ENCODE data around the gene CCDC200.
A peak's percentile ranks its signal among the peaks of the same experiment; 100 is the strongest.
"Not testable (repeated sequence)": the region's sequence is repeated elsewhere in the genome, so short reads cannot be mapped to it uniquely, and the experiment has no call there.

The CCDC200 gene

DNA sequence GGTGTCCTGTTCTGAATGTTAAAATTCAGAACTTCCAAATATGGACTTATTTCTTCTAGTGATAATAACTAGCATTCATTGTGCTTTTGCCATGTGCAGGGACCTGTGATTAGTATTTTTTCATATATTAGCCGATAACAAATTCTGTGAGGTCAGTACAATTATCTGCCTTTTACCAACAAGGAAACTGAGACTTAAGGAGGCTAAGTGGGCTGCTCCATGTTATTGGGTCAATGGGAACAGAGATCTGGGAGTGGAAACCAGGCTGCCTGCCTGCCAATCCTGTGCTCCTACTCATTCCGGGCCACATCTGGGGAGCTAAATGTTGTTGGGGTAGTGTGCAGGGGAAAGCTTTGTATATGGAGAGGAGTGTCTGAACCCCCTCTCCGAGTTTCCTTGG lies 13.1 kb downstream of the CCDC200 start:
- DNase-seq = no peak

DNA sequence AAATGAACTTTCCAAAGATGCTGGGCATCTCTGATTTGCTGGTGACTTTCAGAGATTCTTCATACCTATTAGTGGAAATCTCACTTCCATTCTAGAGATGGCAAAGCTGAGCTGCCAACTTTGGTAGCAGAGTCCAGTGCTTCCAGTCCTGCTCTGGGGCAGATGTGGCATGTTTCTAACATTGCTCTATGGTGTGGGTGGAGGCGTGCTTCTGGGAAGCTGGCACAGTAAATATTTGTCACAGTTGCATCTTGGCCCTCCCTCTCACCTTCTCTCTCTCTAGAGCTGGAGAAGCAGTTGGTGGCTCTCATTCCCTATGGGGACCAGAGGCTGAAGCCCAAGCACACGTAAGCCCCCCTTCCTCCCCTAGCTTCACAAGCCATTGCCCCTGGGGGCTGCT lies 14.9 kb downstream of the CCDC200 start:
- no peak for DNase-seq

DNA sequence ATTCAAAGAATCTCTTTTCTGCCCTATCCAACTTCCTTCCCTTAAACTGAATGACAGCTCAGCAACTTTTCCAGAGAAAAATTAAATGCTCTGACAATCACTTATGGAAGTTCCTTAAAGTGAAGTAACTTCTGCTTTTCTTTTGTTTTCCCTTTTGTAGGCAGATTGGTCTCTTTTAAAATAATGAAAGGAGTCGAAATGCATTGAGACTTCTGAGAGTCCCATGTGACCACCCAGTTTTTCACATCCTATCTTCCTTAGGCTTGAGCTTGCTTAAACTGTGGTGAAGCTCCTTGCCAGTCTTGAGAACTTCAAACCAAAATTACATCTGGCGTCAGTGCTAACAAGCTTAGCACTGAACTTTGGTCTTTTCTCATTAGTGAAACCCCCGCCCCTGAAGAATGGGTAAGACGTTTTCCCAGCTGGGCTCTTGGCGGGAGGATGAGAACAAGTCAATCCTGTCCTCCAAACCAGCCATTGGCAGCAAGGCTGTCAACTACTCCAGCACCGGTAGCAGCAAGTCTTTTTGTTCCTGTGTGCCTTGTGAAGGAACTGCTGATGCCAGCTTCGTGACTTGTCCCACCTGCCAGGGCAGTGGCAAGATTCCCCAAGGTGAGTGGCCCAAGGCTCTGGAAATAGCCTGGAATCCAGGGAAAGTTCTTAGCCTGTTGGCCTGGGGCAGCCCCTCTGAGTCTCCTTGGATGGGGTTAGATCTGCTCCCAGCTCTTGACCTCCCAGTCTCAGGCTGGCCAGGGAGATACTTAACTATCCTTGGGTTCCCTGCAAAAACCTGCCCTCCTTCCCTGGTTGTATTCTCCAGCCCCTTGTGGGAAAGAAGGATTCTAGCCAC lies 15.6 kb downstream of the CCDC200 start:
- DNase-seq = peak in 1 of 5 experiments; percentile 40

DNA sequence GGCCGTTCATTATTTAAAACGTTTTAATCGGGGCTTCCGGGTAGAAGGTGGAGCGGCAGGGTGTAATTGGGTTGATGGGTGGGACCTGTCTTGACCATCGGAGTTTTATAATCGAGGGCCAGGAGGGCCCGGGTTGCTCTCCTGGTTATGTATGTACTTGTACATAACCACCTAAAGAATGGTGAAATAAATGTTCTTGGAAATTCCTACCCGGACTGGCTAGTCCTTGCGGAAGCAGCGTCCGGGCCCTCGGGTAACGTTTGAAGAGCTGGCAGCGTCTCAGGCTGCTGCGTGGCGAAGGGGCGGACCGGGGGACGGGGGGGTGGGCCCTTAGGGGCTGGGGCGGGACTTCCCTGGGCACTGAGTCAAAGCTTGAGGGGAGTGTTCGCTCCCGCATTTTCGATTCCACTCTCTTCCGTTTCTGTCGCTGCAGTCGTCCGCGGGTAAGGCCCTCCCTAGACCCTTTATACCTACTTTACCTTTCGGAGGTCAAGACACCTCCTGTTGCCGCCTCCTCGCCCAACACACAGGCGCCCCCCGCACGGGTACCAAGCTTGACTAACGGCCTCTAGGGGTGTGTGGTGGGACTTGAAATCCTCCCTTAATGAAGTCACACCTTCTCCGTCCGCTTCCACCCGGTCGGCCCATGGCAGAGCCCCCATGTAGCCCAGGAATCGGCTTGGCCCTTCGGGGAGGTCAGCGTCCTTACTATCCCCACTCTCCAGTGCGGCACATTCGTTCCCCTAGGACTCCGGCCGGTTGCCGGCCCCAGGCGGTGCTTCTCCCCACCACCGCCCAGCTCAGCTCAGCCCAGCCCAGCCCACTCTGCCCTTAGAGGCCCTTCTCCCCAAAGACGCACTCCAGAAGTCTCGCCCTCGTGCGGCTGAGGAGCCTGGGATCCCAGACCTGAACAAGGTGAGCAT lies 16.7 kb downstream of the CCDC200 start, which contains the start of gene TMEM106A:
Gene TMEM106A (plus strand): TSS at position 396 of the 923 bp plus-strand sequence. CDS start 1,167 bp downstream, outside the sequence.
- peak; percentile 47 to 87 (median 68) for DNase-seq

DNA sequence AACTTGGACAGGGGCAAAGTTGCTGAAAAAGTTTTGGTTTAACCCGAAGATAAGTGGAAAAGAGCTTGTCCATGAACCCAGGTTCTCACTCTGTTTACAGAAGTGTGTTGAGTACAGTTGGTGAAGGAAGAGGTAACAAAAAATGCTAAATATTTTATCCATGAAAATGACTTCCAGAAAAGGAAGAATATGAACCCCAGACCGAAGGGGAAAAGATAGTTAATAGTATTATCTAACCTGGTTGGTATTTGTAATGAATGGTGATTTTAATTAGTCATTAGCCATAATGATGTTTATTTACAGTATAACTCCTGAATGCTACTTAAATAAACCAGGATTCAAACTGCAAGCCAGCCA lies 17.3 kb downstream of the CCDC200 start:
- DNase-seq = no peak

DNA sequence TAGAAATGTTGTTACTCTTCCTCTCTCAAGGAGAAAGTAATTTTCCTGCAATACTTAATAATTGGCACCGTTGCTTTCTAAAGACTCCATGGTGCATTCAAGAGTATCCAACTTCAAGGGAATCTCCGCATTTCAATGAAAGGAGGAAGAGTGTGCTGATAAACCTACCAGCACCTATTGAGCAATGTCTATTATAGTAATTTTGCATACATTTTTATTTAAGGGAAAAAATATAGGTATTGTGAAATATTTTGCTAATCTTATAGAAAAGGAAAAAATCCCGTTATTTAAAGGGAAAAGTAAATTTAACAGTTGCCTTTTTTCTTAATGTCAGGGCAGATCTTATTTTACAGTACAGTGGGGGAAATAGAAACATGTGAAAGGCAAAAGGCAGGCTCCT lies 17.8 kb downstream of the CCDC200 start:
- DNase-seq = no peak

DNA sequence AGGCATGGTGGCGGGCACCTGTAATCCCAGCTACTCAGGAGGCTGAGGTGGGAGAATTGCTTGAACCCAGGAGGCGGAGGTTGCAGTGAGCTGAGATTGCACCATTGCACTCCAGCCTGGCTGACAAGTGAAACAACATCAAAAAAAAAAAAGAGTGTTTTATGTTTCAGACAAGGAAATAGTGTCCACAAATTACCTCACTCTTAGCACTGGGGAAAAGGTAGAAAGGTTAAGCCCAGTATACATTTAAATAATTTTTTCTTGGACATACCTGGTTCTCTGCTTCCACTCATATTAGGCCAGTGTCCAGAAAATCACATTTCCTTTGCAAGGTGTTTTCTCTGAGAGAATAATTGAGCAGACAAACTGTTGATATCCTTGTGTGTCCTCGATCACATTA lies 25.4 kb downstream of the CCDC200 start:
- DNase-seq = not testable (repeated sequence)

DNA sequence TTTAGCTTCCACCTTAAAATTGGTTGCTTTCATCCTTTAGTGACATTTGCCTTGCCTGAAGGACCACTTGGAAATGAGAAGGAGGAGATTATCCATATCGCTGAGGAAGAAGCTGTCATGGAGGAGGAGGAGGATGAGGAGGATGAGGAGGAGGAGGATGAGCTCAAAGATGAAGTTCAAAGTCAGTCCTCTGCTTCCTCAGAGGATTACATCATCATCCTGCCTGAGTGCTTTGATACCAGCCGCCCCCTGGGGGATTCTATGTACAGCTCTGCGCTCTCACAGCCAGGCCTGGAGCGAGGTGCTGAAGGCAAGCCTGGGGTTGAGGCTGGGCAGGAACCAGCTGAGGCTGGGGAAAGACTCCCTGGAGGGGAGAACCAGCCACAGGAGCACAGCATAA lies 28.3 kb downstream of the CCDC200 start:
- no peak for DNase-seq

DNA sequence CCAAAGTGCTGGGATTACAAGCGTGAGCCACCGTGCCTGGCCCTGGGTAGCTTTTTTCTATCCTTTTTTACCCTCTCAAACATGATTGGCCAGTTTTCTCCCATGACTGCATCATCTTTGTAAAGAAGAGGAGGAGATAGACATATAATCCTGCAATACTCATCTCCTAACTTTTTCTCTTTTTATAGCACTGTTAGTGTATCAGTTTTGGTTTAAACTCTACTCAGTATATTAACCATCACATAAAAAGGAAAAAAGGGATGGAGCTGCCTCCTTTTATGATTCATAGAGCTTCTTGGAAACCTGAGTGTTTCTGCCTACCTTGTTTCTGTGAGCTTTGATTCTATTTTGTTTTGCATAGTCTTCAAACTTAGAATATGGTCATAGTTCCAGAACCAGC lies 28.8 kb downstream of the CCDC200 start:
- DNase-seq = no peak

DNA sequence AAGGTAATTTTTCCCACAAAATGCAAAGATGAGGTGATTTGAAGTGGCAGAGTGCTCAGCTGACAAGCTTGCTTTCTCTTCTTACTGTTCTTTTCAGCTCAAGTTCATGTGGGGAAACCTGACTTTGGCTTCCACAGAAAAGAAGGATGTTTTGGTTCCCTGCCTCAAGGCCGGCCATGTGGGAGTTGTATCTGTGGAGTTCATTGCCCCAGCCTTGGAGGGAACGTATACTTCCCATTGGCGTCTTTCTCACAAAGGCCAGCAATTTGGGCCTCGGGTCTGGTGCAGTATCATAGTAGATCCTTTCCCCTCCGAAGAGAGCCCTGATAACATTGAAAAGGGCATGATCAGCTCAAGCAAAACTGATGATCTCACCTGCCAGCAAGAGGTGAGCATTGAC lies 35.2 kb downstream of the CCDC200 start:
- DNase-seq = no peak

DNA sequence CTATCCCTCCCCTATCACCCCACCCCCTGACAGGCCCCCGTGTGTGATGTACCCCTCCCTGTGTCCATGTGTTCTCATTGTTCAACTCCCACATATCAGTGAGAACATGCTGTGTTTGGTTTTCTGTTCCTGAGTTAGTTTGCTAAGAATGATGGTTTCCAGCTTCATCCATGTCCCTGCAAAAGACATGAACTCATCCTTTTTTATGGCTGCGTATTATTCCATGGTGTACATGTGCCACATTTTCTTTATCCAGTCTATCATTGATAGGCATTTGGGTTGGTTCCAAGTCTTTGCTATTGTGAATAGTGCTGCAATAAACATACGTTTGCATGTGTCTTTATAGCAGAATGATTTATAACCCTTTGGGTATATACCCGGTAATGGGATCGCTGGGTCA lies 41.8 kb downstream of the CCDC200 start:
- DNase-seq = not testable (repeated sequence)

DNA sequence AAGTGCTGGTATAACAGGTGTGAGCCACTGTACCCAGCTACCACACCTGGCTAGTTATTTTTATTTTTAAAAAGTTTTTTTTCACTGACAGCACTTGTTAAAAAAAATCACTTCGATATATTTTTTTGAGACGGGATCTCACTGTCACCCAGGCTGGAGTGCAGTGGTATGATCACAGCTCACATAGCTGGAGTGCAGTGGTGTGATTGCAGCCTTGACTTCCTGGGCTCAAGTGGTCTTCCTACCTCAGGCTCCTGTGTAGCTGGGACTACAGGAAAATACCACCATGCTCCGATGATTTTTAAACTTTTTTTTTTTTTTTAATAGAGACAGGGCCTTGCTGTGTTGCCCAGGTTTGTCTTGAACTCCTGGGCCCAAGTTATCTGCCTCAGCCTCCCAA lies 44.5 kb downstream of the CCDC200 start:
- DNase-seq = no peak

DNA sequence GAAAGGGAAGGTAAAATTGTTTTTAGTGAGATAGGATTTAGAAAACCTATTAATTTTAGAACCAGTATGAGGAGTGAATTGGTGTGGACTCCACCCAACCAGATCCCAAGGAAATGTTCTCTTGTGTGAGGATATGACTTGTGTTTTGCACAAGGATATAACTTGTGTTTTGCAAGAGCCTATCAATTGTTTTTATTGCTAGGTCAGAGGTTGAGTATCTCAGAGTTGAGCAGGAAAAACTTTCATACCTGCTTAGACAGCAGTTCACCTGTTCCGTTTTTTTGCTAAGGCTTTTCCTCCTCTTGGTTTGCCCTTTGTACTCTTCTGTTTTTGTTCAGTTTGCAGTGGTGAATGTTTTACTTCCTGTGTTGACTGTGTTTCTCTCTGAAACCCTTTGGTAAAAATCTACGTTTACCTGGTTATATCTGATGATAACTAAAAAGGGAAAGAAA lies 52.3 kb downstream of the CCDC200 start:
- DNase-seq = peak in 1 of 5 experiments; percentile 38

DNA sequence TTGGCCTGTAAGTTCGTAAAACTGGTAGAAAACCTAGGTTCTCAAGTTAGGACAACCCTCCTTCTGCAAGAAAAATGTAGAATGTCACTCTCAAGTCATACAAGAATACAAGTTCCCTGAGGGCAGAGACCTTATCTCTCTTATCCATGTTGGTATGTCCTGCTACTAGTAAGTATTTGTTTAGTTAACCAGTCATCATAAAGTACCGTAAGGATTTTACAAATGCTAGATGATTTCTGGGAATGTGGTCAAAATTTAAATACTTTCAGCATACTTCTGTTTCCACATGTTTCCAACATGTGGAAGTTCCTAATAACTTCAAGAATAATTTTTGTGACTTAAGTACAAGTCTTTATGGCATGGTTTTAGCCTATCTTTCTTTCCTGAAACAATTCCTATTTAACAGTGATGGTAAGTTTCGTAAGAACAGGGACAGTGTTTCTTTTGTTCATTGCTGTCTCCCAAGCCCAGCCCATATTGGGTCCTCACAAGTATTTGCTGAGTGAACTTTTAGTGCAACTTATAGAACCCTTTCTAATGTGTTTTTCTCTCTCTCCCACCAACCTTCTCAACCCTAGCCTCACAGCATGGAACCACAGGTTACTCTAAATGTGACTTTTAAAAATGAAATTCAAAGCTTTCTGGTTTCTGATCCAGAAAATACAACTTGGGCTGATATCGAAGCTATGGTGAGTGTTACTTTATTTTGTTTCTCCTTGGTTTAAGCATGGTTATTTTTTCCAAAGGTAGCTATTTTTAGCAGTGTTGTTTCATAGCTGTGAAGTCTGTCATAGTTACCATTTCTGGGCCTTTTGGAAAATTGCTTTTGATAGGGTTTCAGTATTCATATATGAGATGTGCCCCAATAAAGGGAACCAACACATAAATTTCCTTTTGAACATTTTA lies 53.0 kb downstream of the CCDC200 start:
- no peak for DNase-seq

DNA sequence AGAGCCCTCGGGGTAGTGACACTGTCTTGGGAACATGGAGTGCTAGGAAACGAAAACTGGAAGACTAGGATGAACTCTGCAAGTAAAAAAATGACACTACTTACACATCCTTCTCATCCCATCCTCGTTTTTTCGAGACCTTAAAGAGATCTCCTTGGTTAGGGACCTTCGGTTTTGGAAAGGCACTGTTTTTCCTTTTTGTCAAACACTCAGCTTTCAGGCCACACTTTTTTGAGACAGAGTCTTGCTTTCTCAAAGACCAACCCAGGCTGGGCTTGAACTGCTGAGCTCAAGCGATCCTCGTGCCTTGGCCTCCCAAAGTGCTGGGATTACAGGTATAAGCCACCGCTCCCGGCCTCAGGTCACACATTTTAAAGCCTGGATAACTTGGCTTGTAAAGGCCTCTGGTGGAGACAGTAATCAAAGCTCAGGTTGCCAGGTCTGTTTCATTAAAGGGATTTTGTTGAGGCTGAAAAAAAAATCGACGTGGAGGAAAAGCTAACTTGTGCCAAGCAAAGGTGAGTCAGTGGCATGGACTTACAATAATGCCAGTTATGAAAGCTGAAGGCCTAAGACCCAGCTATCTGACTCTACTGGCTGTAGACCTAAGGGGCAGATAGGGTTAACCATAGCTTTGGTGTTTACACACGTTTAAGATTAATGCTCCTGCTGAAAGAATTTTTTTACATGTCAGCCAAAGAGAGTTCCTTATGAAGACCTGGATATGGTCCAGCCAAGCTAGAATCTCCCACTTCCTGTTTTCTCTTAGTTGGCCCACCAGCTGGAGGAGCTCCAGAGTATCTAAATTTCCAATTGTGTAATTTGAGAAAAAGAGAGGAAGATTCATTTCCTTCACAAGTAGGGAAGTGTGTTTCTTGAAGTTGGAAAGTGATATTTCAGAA lies 56.6 kb downstream of the CCDC200 start:
- peak in 1 of 5 experiments; percentile 33 for DNase-seq
